ENCODE results near the gene COL12A1.

GRCh38 chr6:75209184-75209723, 3.4 kb upstream of the COL12A1 start:
- TF ChIP-seq CTCF (IDR thresholded peaks at IDR 0.05) (no peak), POLR2A (IDR thresholded peaks at IDR 0.05) (no peak)
